RKO (cell line): ENCODE data around the gene LETM1.

ENCODE experiments used
- DNase-seq: peaks from one replicate; pipeline ENCODE4 v3.0.0-alpha.2; 2016; ENCODE audit warnings: low spot score

The LETM1 gene

GRCh38 chr4:1794809-1795298, 61.1 kb downstream of the LETM1 start:
- DNase-seq, result no peak

DNA sequence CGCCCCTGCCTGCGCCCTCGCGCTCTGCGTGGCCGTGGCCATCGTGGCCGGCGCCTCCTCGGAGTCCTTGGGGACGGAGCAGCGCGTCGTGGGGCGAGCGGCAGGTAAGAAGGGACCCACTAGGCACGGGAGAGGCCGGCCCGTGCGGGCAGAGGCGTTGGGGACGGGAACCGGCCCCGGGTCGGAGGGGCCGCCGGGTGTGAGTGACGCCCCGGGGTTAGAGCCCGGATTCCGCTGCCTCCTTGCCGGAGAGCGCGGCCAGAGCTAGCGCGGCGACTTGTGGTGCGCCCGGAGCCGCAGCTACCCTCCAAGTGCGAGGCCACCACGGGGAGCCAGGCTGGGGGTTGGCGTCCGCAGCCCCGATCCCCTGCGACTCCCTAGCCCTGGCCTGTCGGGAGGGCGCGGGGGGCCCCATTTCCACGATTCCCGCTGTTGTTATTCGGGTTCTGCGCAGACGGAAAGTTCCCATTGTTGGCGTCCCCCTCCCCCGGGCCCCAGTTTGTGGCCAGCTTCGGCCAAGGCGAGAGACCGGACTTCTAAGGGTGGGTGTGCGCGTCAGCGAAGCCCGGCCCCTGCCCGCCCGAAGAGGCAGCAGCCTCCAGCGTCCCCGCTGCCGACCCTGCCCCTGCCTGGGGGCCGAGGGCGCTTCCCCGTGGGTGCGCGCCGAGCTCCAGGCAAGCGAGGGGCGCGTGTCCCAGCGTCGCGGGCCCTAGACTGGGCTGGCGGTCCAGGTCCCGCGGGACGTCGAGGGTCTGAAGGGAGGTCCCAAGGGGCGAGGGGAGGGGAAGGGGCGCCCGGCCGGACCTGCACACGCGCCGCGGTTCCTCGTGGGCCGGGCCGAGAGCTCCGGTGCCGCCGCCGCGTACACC, 61.8 kb downstream of the LETM1 start:
- peak; percentile 34 for DNase-seq

GRCh38 chr4:1793496-1793840, 62.5 kb downstream of the LETM1 start:
- DNase-seq, result peak; percentile 45

- DNase-seq, result peak; percentile 60
Measured at GRCh38 chr4:1792832-1793495, 63.0 kb downstream of the LETM1 start, which contains the start of gene FGFR3. FGFR3 (plus strand) TSS chr4:1793293; CDS start chr4:1793935, 642 bp downstream.

DNA sequence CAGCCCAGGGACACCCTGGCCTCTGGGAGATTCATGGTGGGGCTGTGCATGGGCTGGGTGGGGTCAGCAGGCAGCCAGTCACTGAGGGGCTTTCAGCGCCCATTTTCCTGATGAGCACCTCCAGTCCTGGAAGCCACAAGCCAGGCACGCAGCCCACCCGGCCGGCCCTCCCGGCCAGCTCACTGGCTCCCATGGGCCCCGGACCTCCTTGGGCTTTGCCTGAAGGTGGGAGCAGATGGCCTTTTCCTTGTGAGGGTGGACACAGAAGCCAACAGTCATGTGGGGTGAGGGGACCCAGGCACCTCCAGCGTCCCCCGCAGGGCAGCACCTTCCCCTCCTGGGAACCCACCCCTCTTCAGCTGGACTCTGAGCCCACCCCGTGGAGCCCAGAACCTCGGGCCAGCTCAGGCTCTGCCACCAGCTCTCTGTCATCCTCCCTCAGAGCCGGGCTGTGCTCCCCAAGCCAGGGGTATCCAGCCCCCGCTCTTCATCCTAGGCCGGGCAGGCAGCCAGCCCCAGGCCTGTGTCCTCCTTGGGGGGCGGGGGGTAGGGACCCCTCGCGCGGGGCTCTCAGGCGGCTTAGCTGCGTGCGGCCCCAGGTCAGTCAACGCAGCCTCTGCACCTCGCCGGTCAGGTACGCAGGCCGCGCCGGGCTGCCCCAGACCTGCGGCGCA, 63.7 kb downstream of the LETM1 start:
- DNase-seq, result no peak

DNA sequence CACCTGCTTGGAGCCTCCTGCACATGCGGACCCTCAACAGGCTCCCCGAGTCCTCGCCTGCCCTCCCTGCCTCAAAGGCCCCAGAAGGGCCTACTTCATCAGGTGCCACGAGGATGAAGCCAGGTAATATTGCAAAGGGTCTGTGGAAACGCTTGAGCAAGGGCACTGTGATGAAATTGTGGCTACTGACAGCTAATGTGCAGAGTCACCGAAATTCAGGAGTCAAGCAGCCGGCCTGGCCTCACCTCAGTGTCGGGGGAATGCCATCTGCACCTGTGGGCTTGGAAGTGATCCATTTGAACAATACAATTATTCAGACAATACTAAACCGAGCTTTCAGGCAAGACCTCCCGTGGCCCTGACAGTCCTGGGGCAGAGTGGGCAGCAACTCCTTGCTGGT, 66.0 kb downstream of the LETM1 start:
- no peak for DNase-seq

GRCh38 chr4:1789552-1789951, 66.4 kb downstream of the LETM1 start:
- DNase-seq, result no peak

- DNase-seq, result no peak
Measured at GRCh38 chr4:1788254-1788973, 67.5 kb downstream of the LETM1 start.

DNA sequence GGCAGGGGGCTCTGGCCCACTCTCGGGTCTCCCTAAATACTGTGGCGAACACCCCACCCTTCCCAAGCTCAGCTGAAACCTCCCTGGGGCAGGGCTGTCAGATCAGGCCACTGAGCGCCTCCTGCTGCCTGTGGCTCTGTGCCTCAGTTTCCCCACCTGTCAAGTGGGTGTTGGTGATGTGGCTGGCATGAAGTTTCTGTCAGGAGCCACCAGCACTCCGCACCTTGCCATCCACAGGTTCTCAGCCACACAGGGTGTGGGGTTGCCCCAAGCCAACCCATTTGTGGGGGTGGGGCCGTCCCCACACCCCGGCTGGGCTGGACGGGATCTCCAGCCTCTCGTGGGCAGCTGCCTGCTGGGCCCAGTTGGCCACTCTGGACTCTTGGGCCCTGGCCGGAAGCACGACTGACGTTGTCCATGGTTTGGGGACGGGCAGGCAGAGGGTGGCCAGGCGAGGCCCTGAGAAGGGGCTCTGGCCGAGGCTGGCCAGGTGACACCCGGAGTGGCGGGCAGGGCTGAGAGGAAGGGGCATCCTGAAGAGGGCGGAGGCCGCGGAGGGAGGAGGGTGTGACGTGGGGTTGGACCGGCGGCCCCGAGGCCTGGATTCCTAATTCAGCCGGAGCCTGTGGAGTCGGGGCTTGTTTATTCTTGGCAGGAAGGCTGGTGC, 68.4 kb downstream of the LETM1 start:
- DNase-seq, result no peak

DNA sequence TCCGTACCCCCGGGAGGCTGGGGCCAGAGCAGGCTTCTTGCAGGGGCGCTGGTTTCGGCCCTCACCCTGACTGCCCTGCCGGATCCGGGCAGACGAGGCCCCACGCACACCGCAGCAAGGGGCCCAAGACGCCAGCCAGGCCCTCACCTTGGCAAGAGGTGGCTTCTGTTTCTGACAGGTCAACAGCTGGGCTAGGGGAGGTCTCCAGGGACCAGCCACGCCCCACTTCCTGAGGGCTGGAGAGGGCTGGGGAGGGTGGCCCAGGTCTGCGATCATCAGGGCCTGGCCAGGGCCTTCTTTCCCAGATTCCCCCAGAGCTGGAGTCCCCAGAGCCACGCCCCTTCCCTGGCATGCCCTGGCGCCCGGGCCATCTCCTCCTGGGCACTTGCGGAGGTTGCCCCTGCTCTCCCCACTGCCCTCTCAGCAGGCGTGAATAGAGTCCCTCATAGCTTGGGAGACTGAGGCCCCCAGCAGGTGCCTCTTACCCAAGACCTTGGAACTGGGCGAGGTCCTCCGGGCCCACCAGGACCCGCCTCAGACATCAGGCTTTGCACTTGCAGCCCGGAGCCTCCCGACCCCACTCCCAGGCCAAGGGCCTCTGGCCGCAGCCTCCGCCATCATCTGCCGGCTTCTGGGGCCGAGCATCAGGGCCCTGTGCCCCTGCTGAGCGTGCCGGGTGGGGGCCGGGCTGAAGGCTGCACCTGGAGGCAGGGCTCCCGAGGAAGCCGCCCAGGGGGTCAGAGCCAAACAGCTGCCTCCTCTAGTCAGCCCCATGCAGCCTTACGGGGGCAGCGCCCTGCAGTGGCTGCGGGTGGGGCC, 69.2 kb downstream of the LETM1 start:
- no peak for DNase-seq

- no peak for DNase-seq
Measured at GRCh38 chr4:1785592-1785991, 70.4 kb downstream of the LETM1 start.

DNA sequence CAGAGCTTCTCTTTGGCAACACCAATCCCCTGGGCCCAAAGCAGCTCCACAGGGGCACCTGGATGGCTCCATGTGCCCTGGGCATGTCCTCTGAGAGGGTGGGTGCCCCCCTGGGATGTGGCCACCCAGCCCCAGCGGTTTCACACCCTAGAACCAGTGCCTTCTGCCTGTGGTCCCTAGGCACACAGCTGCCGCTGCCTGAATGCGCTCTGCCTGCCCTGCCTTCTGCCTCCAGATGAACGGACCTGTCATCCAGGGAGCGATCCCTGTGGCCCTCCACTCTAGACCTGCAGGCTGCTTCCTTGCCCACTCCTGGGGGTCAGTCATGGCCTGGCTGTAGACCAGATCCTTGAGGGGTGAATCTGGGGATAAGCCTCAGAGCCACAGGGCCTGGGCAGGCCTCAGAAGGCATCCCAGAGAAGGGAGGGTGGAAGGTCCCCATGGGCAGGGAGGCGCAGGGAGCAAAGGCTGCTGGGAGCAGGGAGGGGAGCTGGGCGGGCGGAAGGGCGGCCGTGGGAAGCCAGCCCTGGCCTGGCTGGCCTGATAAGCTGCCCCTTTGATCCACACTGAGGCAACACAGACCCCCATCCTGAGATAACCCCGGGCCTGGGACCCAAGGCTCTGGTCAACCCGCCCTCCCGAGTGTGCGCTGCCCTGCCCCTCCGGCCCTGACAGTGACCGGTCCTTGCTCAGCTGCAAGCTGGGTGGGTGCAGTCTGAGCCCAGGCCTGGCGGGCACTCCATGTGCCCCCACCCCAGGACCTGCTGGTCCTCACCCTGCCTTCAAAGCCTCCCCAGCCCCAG, 71.0 kb downstream of the LETM1 start:
- DNase-seq, result no peak

- no peak for DNase-seq
Measured at GRCh38 chr4:1784395-1784788, 71.6 kb downstream of the LETM1 start.

DNA sequence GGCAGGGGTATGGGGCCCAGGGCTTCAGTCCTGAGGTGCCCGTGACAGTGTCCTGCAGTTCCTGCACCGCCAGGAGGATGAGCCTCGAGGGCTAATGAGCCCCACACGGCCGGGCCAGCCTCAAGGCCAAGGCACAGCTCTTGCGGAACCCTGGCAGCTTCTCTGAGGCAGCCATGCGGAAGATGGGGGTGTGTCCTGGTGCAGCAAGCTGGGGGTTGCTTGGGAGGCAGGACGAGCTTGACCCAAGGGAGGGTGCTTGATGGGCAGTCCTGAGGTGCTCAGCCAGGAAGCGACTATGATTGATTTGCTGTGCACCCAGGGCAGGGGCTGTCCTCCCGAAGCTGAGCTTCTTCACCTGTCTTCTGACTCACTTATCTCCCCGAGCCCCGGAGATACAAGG, 72.0 kb downstream of the LETM1 start:
- DNase-seq, result no peak

DNA sequence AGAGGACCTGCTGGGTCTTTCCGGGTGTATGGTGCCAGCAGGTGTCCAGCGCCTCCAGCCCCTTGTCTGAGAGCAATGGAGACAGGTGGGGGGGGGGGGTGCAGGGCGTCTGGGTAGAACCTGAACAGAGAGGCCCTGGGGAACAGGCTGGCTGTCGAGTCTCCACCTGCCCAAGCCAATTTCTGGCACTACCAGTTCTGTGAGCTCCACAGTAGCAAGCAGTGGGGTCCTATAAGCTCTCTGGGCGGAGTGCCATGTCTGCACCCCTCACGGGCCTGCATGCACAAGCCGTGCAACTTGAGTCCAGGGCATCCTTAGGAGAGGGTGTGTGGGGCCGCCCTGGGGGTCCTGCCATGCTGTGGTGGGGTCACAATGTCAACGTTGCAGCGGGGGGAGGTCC, 72.9 kb downstream of the LETM1 start:
- no peak for DNase-seq

DNA sequence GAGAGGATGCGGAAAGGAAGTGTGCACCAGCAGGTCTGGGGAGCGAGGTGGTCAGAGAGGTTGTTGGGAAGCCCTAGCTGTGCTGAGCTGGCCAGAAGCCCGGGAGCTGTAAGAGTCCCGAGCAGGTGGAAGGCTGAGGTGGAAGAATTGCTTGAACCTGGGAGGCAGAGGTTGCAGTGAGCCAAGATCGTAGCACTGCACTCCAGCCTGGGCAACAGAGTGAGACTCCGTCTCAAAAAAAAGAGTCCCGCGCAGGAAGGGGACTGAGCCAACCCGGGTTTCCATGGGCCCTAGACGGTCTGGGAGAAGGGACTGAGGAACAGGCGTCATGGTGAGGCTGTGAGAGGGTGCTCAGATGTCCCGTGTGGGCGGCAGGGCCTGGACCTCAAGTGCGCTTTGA, 75.5 kb downstream of the LETM1 start:
- DNase-seq, result no peak

- DNase-seq, result no peak
Measured at GRCh38 chr4:1779588-1780382, 76.2 kb downstream of the LETM1 start.

DNA sequence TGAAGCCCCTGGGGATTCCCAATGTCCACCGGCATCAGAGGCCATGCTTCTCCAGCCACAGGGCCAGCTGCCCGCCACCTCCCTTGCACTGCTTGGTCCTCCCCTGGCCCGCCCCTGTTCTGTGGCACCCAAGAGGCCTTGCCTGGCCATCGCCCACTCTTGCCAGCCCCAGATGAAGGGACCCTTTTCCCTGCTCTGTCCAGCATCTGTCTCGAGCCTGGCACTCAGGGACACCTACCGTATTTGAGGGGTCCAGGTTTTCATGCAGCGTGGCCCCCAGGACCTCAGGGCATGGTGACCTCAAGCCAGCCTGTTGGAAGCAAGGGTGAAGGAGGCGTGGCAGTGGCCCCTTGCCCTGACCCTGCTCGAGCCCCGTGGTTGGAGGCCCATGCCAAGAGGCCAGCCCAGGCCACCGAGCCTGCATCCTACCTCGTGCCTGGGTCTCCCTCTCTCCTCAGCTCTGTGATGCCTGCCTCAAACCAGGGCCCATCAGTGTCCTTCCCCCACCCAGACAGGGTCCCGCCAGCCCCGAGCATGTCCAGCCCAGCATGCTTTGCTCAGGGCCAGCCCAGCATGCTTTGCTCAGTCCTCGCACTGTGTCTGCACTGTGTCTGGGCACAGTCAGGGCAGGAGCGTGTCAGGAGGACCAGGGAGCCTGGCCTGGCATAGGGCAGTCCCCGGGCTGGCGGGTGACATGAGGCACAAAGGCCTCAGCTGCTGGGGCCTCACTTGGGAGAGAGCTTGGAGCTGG, 77.1 kb downstream of the LETM1 start:
- DNase-seq, result no peak
